Skeletal muscle tissue (tissue), 4 donors: Measurements from ENCODE around the gene CCDC174. TPM values are rescaled to one million over a fixed set of nuclear protein-coding genes. Genes with fewer than 3 reads are reported as not detected.

Experiments
- H3K27ac ChIP-seq: one replicate; pipeline ENCODE4 v1.7.0; 2013; ENCODE audit warnings: mild to moderate bottlenecking, low read depth, low read length, inconsistent platforms
- H3K27me3 ChIP-seq, 3 donors: one replicate each; pipeline ENCODE4 v1.7.0; 2013; ENCODE audit warnings: low read length in 3 of 3; ENCODE audit not compliant: control insufficient read depth in 3 of 3, insufficient read depth in 3 of 3
- H3K36me3 ChIP-seq, 3 donors: one replicate each; pipeline ENCODE4 v1.7.0; 2013; ENCODE audit warnings: low read length in 3 of 3; ENCODE audit not compliant: control insufficient read depth in 3 of 3, insufficient read depth in 3 of 3
- H3K4me1 ChIP-seq, 3 donors: one replicate each; pipeline ENCODE4 v1.7.0; 2013; ENCODE audit warnings: low read length in 3 of 3, mild to moderate bottlenecking in 3 of 3; ENCODE audit not compliant: control insufficient read depth in 3 of 3, insufficient read depth in 3 of 3
- H3K4me3 ChIP-seq, 3 donors: one replicate each; pipeline ENCODE4 v1.7.0; 2013; ENCODE audit warnings: low read length in 3 of 3
- H3K9ac ChIP-seq, 3 donors: one replicate each; pipeline ENCODE4 v1.7.0; 2013; ENCODE audit warnings: low read length in 3 of 3, mild to moderate bottlenecking in 3 of 3, moderate library complexity in 2 of 3, low read depth in 1 of 3
- H3K9me3 ChIP-seq, 3 donors: one replicate each; pipeline ENCODE4 v1.7.0; 2013; ENCODE audit warnings: low read length in 3 of 3; ENCODE audit not compliant: control insufficient read depth in 3 of 3
- total RNA-seq: library from RNA; depleted of rRNA; stranded (reverse); fragments of >200 nt; gene quantifications from one replicate; pipeline ENCODE4 v1.2.3, GENCODE V29; 2014
- donor health status: Osteomylitis.

The CCDC174 gene
- total RNA-seq, 1 donor from 2014 or later, result 7.3 TPM

DNA sequence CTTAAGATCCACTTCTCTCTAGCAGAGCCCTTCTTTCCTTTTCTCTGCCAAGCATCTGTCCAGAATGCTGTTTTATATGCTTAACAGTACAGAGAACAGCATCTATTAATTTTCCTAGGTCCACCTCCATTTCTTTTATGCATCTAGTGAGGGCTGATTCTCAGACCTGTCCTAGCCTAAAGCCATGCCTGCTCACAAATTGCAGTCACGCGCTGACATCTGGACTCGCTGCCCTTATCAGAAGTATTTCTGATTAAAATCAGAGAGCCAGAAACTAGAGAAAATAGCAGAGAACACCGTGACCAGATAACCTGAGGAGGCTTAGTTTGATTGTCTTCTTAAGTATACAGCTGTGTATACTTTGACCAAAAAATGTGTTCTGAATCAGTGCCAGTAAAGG lies 25.3 kb downstream of the CCDC174 start:
- H3K27ac ChIP-seq, result no peak overlapping the region
- no peak overlapping the region for H3K9ac ChIP-seq
- H3K9me3 ChIP-seq, result peaks cover 0 to 2% (median 0%) of the 10 kb centered on the region in 3 donors
- H3K4me1 ChIP-seq, result no peaks in the 10 kb centered on the region
- H3K4me3 ChIP-seq, result no peak overlapping the region
- peaks cover 10 to 15% (median 13%) of the 10 kb centered on the region in 3 donors for H3K36me3 ChIP-seq
- no peaks in the 10 kb centered on the region for H3K27me3 ChIP-seq

DNA sequence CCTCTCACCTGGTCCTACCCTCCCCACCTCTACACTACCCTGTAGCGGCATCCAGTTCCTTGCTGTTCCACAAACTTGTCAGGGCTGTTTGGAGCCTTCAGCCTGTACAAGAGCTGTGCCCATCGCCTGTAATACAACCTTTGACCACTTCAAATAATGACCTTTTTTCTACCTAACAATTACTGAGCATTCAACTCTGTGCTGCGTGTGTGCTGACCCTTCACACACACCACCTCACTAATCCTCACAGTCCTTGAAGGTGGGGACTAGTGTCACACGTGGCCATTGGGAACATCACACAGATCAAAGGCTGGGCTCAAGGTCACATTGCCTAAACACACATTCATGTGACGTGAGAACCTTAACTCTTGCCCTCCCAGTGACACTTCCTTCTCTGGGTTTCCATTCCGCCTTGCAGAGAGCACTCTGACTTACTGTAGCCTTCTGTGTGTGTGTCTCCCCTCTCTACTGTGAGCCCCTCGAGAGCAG lies 26.5 kb downstream of the CCDC174 start:
- H3K27me3 ChIP-seq, result no peaks in the 10 kb centered on the region
- H3K9me3 ChIP-seq, result peaks cover 0 to 2% (median 0%) of the 10 kb centered on the region in 3 donors
- no peak overlapping the region for H3K4me3 ChIP-seq
- no peaks in the 10 kb centered on the region for H3K4me1 ChIP-seq
- H3K27ac ChIP-seq, result no peak overlapping the region
- peaks cover 0 to 10% (median 2%) of the 10 kb centered on the region in 3 donors for H3K36me3 ChIP-seq
- H3K9ac ChIP-seq, result no peak overlapping the region

DNA sequence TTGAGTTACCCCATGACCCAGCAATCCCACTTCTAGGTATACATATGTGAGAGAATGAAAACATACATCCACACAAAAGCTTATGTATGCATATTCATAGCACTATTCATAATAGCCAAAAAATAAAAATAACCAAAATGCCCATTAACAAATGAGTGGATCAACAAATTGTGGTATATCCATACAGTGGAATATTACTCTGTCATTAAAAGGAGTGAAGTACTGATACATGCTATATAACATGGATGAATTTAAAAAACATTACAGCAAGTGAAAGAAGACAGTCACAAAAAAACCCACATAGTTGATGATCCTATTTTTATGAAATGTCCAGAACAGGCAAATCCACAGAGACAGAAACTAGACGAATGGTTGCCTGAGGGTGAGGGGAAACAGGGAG lies 28.6 kb downstream of the CCDC174 start:
- Histone ChIP-seq H3K4me3 (no peak overlapping the region), H3K27ac (no peak overlapping the region), H3K4me1 (no peaks in the 10 kb centered on the region), H3K9me3 (peaks cover 0 to 2% (median 0%) of the 10 kb centered on the region in 3 donors), H3K27me3 (no peaks in the 10 kb centered on the region), H3K36me3 (peaks cover 0 to 13% (median 2%) of the 10 kb centered on the region in 3 donors), H3K9ac (no peak overlapping the region)

DNA sequence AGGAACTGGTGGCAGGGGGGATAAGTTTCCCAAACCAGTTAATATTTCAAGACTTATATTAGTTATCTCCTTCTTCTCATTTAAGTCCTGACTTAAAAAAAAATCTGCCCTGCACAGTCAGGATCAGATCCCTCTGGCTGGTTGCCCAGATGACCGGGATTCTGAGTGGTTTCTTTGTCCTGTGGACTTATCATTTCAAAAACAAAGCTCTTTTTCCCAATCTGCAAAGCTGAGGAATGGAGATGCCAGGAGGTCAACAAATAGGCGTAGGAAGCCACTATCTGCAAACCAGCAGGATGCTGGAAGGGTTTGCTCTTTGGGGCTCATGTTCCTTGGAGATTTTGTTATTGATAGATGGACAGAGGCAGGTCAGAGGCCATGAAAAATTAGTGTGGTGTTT lies 29.2 kb downstream of the CCDC174 start:
- no peak overlapping the region for H3K9ac ChIP-seq
- no peak overlapping the region for H3K4me3 ChIP-seq
- H3K4me1 ChIP-seq, result no peaks in the 10 kb centered on the region
- no peaks in the 10 kb centered on the region for H3K27me3 ChIP-seq
- no peak overlapping the region for H3K27ac ChIP-seq
- H3K36me3 ChIP-seq, result peaks cover 0 to 13% (median 2%) of the 10 kb centered on the region in 3 donors
- peaks cover 0 to 2% (median 0%) of the 10 kb centered on the region in 3 donors for H3K9me3 ChIP-seq

DNA sequence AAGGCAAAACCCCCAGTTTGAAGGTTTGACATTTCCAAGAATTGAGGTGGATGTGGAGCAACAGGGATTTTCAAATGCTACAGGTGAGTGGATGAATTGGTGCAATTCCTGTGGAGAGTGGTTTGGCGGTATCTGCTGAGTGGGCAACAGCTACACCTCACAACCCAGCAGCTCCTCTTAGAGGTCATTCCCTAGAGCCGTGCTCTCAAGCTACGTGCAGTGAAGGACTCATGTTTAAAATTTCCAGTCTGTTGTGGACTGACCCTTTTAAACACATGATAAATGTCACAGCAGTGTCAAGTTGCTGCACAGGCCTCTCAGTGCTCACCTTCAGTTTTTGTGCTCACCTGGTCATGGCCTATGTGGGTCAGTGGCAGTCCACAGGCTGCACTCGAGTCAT lies 32.9 kb downstream of the CCDC174 start:
- peaks cover 0 to 6% (median 0%) of the 10 kb centered on the region in 3 donors for H3K36me3 ChIP-seq
- H3K4me1 ChIP-seq, result no peaks in the 10 kb centered on the region
- H3K9me3 ChIP-seq, result peaks cover 0 to 2% (median 0%) of the 10 kb centered on the region in 3 donors
- H3K9ac ChIP-seq, result no peak overlapping the region
- H3K4me3 ChIP-seq, result no peak overlapping the region
- H3K27ac ChIP-seq, result no peak overlapping the region
- H3K27me3 ChIP-seq, result no peaks in the 10 kb centered on the region

DNA sequence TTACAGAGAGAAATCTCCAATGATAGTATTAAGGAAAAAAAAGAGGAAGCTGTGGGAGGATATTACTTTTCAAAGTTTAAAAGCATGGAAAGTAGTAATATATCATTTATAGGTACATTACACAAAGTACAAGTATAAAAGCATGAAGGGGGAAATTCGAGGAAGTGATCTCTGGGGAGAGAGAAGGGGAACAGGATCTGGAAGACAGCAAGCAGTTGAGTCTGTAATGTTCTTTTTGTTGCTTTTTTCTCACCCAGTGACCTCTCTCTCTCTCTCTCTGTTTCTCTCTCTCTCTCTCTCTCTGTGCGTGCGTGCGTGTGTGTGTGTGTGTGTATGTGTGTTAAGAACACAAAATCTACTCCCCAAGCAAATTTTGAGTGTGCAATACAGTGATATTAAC lies 33.6 kb downstream of the CCDC174 start:
- Histone ChIP-seq H3K9ac (no peak overlapping the region), H3K9me3 (no peaks in the 10 kb centered on the region), H3K4me3 (no peak overlapping the region), H3K27ac (no peak overlapping the region), H3K36me3 (peaks cover 0 to 6% (median 0%) of the 10 kb centered on the region in 3 donors), H3K27me3 (peaks cover 0 to 2% (median 0%) of the 10 kb centered on the region in 3 donors), H3K4me1 (no peaks in the 10 kb centered on the region)

DNA sequence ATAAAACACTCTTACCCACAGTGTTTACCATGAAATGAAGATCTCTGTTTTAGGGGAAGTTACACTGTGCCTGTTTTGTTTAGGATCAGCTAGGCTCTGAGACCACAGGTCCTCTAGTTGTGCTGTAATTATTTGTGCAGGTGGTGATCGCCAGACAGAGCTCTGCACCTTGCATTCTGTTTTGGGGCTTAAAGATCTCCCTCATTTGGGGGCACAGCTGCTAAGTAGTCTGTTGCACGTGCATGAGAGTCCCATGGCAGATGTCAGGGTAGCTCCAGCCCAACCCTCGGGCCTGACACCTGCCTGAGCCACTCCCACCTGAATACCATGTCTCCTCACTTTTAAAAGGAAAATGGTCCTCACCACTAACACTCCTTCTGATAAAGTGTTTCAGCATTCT lies 35.8 kb downstream of the CCDC174 start:
- Histone ChIP-seq H3K4me1 (no peaks in the 10 kb centered on the region), H3K27ac (no peak overlapping the region), H3K27me3 (peaks cover 0 to 3% (median 0%) of the 10 kb centered on the region in 3 donors), H3K9me3 (no peaks in the 10 kb centered on the region), H3K4me3 (no peak overlapping the region), H3K9ac (no peak overlapping the region), H3K36me3 (peaks cover 0 to 11% (median 0%) of the 10 kb centered on the region in 3 donors)

DNA sequence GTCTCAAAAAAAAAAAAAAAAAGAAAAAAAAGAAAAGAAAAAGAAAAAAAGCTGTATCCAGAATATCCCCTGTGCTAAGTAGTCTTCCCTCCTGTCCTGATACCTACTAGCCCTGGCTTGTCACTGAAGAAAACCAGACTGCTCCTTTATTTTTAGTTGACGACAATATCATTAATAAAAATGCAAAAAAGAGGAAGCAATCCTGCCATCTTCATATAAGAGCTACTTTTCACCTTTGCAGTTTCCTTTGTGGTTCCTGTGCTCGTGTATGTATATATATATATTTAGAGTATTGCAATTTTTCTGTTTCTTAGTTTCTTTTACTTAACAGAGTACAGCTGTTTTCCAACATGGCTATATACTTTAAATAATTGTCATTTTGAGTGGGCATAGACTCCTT lies 37.0 kb downstream of the CCDC174 start:
- Histone ChIP-seq H3K27ac (no peak overlapping the region), H3K4me1 (no peaks in the 10 kb centered on the region), H3K9ac (no peak overlapping the region), H3K4me3 (no peak overlapping the region), H3K36me3 (peaks cover 0 to 5% (median 0%) of the 10 kb centered on the region in 3 donors), H3K9me3 (peaks cover 0 to 3% (median 0%) of the 10 kb centered on the region in 3 donors), H3K27me3 (peaks cover 0 to 3% (median 0%) of the 10 kb centered on the region in 3 donors)

DNA sequence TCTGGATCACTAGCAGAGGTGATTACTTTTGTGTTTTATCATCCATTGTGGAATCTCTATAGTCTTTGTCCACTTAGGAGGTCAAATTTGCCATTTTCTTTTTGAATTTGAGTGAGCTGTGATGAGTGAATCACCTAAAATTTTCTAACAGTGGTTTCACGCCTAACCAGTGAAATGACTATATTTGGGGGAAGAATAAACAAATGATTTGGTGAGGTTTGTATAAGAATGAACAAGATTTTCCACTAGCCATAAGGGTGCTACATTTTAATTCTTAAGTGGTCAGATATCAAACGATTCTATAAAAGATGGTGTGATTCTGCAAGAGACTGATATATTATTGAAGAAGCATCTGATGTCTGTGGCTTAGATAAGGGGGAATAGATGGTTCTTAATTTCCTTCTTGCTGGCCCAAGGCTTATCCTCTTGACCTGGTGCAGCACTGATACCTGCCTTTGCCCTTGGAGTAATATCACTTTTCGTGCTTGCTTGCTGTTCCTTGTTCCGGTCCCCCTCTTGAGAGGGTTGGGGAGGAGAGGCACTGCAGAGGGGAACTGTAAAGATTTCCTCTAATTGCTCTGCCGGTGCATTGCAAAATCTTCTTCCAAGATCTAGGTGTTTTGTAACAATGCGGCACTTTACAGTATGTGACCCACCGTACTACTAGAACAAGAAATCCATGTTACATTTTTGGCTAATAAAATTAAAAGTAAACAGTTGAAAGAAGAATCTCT lies 37.9 kb downstream of the CCDC174 start:
- H3K36me3 ChIP-seq, result peaks cover 0 to 5% (median 0%) of the 10 kb centered on the region in 3 donors
- H3K4me1 ChIP-seq, result no peaks in the 10 kb centered on the region
- H3K9me3 ChIP-seq, result peaks cover 0 to 5% (median 0%) of the 10 kb centered on the region in 3 donors
- no peak overlapping the region for H3K4me3 ChIP-seq
- H3K27me3 ChIP-seq, result peaks cover 0 to 3% (median 0%) of the 10 kb centered on the region in 3 donors
- H3K27ac ChIP-seq, result no peak overlapping the region
- no peak overlapping the region for H3K9ac ChIP-seq

DNA sequence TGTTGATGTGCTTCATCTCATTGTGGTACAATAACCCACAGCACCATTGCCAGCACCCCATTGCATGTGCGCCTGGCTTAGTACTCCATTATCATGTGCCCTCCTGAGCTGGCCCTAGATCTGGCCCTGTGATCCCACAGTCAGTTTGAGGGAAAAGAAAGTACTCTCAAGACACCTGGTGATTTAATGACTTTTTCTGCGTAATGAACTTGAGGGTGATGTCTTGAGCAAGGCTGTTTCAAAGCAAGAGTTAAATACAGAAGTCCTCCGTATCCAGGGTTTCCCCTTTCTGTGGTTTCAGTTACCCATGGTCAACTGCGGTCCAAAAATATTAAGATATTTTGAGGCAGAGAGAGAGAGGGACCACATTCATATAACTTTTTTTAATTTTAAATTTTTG lies 39.7 kb downstream of the CCDC174 start:
- H3K9me3 ChIP-seq, result peaks cover 0 to 5% (median 0%) of the 10 kb centered on the region in 3 donors
- no peaks in the 10 kb centered on the region for H3K4me1 ChIP-seq
- no peak overlapping the region for H3K4me3 ChIP-seq
- no peak overlapping the region for H3K9ac ChIP-seq
- peaks cover 0 to 3% (median 0%) of the 10 kb centered on the region in 3 donors for H3K27me3 ChIP-seq
- no peak overlapping the region for H3K27ac ChIP-seq
- peaks cover 0 to 5% (median 0%) of the 10 kb centered on the region in 3 donors for H3K36me3 ChIP-seq
